Measurements from ENCODE around the gene DDIT3.

DNA sequence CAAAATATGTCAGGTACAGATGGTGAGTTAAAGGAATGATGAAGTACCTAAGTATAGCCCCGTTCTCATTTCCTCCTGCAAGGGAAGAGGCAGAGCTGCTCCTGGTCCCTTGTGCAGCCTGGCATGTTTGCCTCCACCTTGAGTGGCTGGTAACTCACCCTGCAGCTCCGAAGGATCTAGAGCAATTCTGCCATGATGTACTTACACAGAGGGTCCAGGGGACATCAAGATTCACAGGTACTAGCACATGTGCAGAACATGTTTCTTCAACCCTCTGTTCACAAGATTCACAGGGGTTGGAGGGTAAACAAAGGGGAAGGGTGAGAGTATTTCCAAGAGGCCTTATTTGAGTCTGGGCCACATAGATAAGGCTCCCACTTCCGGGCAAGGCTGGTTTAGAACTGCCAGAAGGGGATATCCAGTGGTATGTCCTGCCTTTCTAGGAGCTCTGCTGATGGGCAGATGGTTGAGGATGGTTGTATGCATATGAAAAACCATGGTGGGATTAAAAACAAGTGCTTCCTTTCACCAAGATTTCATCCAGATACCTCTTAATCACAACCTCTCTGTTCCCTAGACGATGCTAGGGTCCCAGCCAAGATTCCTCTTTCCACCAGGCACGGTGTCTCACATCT, 18.9 kb upstream of the DDIT3 start:
- TF ChIP-seq, protein P1, sequence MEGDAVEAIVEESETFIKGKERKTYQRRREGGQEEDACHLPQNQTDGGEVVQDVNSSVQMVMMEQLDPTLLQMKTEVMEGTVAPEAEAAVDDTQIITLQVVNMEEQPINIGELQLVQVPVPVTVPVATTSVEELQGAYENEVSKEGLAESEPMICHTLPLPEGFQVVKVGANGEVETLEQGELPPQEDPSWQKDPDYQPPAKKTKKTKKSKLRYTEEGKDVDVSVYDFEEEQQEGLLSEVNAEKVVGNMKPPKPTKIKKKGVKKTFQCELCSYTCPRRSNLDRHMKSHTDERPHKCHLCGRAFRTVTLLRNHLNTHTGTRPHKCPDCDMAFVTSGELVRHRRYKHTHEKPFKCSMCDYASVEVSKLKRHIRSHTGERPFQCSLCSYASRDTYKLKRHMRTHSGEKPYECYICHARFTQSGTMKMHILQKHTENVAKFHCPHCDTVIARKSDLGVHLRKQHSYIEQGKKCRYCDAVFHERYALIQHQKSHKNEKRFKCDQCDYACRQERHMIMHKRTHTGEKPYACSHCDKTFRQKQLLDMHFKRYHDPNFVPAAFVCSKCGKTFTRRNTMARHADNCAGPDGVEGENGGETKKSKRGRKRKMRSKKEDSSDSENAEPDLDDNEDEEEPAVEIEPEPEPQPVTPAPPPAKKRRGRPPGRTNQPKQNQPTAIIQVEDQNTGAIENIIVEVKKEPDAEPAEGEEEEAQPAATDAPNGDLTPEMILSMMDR (IDR thresholded peaks at IDR 0.05): no peak
- no peak for TF ChIP-seq POLR2A (IDR thresholded peaks at IDR 0.05)
